Daoy (cell line): ENCODE data around the gene EWSR1. TPM values are rescaled to one million over a fixed set of nuclear protein-coding genes. Genes with fewer than 3 reads are reported as not detected.
"Not testable (repeated sequence)": the region's sequence is repeated elsewhere in the genome, so short reads cannot be mapped to it uniquely, and the experiment has no call there.

ENCODE experiments used
- DNase-seq: peaks from one replicate; pipeline ENCODE4 v3.0.0-alpha.2; 2015; ENCODE audit warnings: low read depth
- total RNA-seq: library from RNA; depleted of rRNA; stranded (reverse); fragments of >200 nt; shearing (Covaris generic); gene quantifications from 2 replicates; pipeline ENCODE4 v1.2.3, GENCODE V29; 2014; rRNA removed

Gene EWSR1
- total RNA-seq, 1 experiment from 2014 or later: 191 TPM

- no peak for DNase-seq
Observed at GRCh38 chr22:29337631-29338284, 69.7 kb downstream of the EWSR1 start.

- DNase-seq: no peak
Observed at GRCh38 chr22:29338398-29338797, 70.3 kb downstream of the EWSR1 start.

GRCh38 chr22:29339381-29340235 lies 71.5 kb downstream of the EWSR1 start:
- peak; percentile 27 for DNase-seq

GRCh38 chr22:29340566-29340965 lies 72.5 kb downstream of the EWSR1 start:
- DNase-seq: no peak

GRCh38 chr22:29341056-29341848 lies 73.2 kb downstream of the EWSR1 start:
- no peak for DNase-seq

GRCh38 chr22:29341849-29342127 lies 73.7 kb downstream of the EWSR1 start:
- DNase-seq: no peak

- no peak for DNase-seq
Observed at GRCh38 chr22:29342177-29342576, 74.1 kb downstream of the EWSR1 start.

GRCh38 chr22:29342577-29343312 lies 74.7 kb downstream of the EWSR1 start:
- DNase-seq: no peak

GRCh38 chr22:29343313-29343805 lies 75.3 kb downstream of the EWSR1 start:
- DNase-seq: peak; percentile 69

- peak; percentile 96 for DNase-seq
Observed at GRCh38 chr22:29344137-29344536, 76.1 kb downstream of the EWSR1 start.

GRCh38 chr22:29344889-29345288 lies 76.8 kb downstream of the EWSR1 start:
- not testable (repeated sequence) for DNase-seq

GRCh38 chr22:29345932-29346331 lies 77.9 kb downstream of the EWSR1 start:
- no peak for DNase-seq

- DNase-seq: no peak
Observed at GRCh38 chr22:29346659-29347058, 78.6 kb downstream of the EWSR1 start.

GRCh38 chr22:29348041-29348440 lies 80.0 kb downstream of the EWSR1 start:
- no peak for DNase-seq

- no peak for DNase-seq
Observed at GRCh38 chr22:29348956-29349355, 80.9 kb downstream of the EWSR1 start.

Other genes starting within 250 kb of the EWSR1 start
- not detected in 2 replicates for gene C22orf31, start 206.4 kb upstream of the EWSR1 start, total RNA-seq
- 0.36 and 1.4 TPM in 2 replicates for gene KREMEN1, start 195.2 kb upstream of the EWSR1 start, total RNA-seq
- 1.3 and 9.0 TPM in 2 replicates for gene EMID1, start 62.4 kb upstream of the EWSR1 start, total RNA-seq
- gene RHBDD3, start 287 bp upstream of the EWSR1 start, total RNA-seq: 34.1 and 40.2 TPM in 2 replicates
- gene GAS2L1, start 38.4 kb downstream of the EWSR1 start, total RNA-seq: 10.0 and 11.1 TPM in 2 replicates
- gene RASL10A, start 47.4 kb downstream of the EWSR1 start, total RNA-seq: 0.11 and 0.39 TPM in 2 replicates
- 57.8 and 62.6 TPM in 2 replicates for gene AP1B1, start 120.3 kb downstream of the EWSR1 start, total RNA-seq
- not detected in 2 replicates for gene RFPL1, start 170.3 kb downstream of the EWSR1 start, total RNA-seq
- 0.11 TPM in 1 of 2 replicates, not detected in the other for gene NEFH, start 211.9 kb downstream of the EWSR1 start, total RNA-seq